OCI-LY3 (cell line): ENCODE results near the gene TMEM135.

Experiments
- CTCF ChIP-seq: fragments of 200-600, 300-600 bp; sonication (generic); IDR thresholded peaks from 2 replicates; pipeline ENCODE4 v1.5.1; 2014; ENCODE audit warnings: antibody characterized with exemption, low read length, low read depth
- EZH2phosphoT487 ChIP-seq: fragments of 200-600 bp; shearing (Covaris generic); IDR thresholded peaks from 2 replicates; pipeline ENCODE4 v1.6.1; 2018; ENCODE audit warnings: antibody characterized with exemption, mixed run types, low read depth

DNA sequence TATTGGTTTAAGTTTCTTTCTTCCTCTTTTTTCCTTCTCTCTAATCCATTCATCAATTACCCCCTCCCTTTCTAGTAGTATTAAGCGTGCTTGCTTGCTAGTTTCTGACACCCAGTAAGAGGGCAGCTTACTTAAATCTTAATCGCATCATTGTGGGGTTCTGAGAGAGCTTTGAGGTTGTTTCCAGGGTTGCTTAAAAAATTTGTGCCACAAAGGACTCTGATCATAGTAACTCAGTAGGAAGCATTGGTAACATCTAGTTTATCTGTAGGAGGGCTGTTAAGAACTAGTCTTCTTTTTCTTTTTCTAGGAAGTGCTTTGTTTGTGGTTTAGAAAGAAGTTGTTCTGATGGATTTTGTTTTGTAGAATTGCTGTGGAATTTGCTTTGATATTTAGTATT is 45.3 kb downstream of the TMEM135 start:
- TF ChIP-seq CTCF (no peak), EZH2phosphoT487 (no peak)
